SK-N-SH (cell line): ENCODE data around the gene STYXL1. TPM values are rescaled to one million over a fixed set of nuclear protein-coding genes. Genes with fewer than 3 reads are reported as not detected.
"Not testable (repeated sequence)": the region's sequence is repeated elsewhere in the genome, so short reads cannot be mapped to it uniquely, and the experiment has no call there.

ENCODE experiments used
- CTCF ChIA-PET: fragments of 300-600, 350-600 bp; formaldehyde crosslinking; extraction: SDS; loops from one replicate; lab custom pipeline; 2021; lab: Yijun Ruan, JAX
- POLR2A ChIA-PET: fragments of 350-600 bp; sonication (Branson Sonifier 250); formaldehyde crosslinking; extraction: SDS; loops from one replicate; lab custom pipeline; 2020; ENCODE audit warnings: antibody characterized with exemption, inconsistent platforms; lab: Yijun Ruan, JAX
- DNase-seq: peaks from one replicate; pipeline ENCODE4 v3.0.0; 2012
- H2AFZ ChIP-seq: fragments of 200-600 bp; sonication (generic); 2 replicates; pipeline ENCODE4 v1.8.1; 2016; ENCODE audit warnings: antibody characterized with exemption, mild to moderate bottlenecking, low read depth
- H3F3A ChIP-seq: fragments of 200-600 bp; sonication (generic); replicated peaks from 2 replicates; pipeline ENCODE3; 2016; ENCODE audit warnings: antibody characterized with exemption, mild to moderate bottlenecking; ENCODE audit not compliant: insufficient read depth
- H3K27ac ChIP-seq, 2 experiments: fragments of 200-500 bp in 1 of 2; fragments of 200-600 bp in 1 of 2; sonication (Bioruptor generic) in 1 of 2; sonication (generic), shearing (Covaris generic) in 1 of 2; 2 replicates each; pipeline versions ENCODE4 v1.5.1 to v1.6.1; 2014 to 2016; ENCODE audit warnings: low read depth in 2 of 2, inconsistent platforms in 1 of 2, low read length in 1 of 2, mild to moderate bottlenecking in 1 of 2, mixed read lengths in 1 of 2
- H3K27me3 ChIP-seq: fragments of 200-600 bp; sonication (generic), shearing (Covaris generic); 2 replicates; pipeline ENCODE4 v1.6.1; 2016; ENCODE audit warnings: mixed run types; ENCODE audit not compliant: insufficient read depth
- H3K36me3 ChIP-seq, 2 experiments: fragments of 200-500 bp in 1 of 2; fragments of 200-600 bp in 1 of 2; sonication (Bioruptor generic) in 1 of 2; sonication (generic) in 1 of 2; replicated peaks in 1 of 2; 2 replicates each; pipeline versions ENCODE3 to v1.5.1; 2014 to 2016; ENCODE audit warnings: low read length in 1 of 2, mild to moderate bottlenecking in 1 of 2; ENCODE audit not compliant: insufficient read depth in 2 of 2, control insufficient read depth in 1 of 2
- H3K4me1 ChIP-seq, 2 experiments: fragments of 200-500 bp in 1 of 2; fragments of 200-600 bp in 1 of 2; sonication (Bioruptor generic) in 1 of 2; sonication (generic), shearing (Covaris generic) in 1 of 2; 2 replicates each; pipeline versions ENCODE4 v1.5.1 to v1.6.1; 2014 to 2016; ENCODE audit warnings: low read depth in 1 of 2, low read length in 1 of 2, mixed run types in 1 of 2; ENCODE audit not compliant: insufficient read depth in 2 of 2, control insufficient read depth in 1 of 2
- H3K4me2 ChIP-seq: fragments of 200-600 bp; sonication (generic), shearing (Covaris generic); 2 replicates; pipeline ENCODE4 v1.6.1; 2017; ENCODE audit warnings: mixed run types
- H3K4me3 ChIP-seq, 2 experiments: fragments of 200-500 bp in 1 of 2; fragments of 200-600 bp in 1 of 2; sonication (Bioruptor generic) in 1 of 2; sonication (generic), shearing (Covaris generic) in 1 of 2; 2 replicates each; pipeline versions ENCODE4 v1.5.1 to v1.8.1; 2014 to 2016; ENCODE audit warnings: low read depth in 2 of 2, inconsistent platforms in 1 of 2, low read length in 1 of 2, mild to moderate bottlenecking in 1 of 2, mixed read lengths in 1 of 2, moderate library complexity in 1 of 2
- H3K79me2 ChIP-seq: fragments of 200-600 bp; sonication (generic); 2 replicates; pipeline ENCODE4 v1.8.1; 2017; ENCODE audit warnings: mild to moderate bottlenecking; ENCODE audit not compliant: insufficient read depth
- H3K9ac ChIP-seq: fragments of 200-600 bp; sonication (generic); 2 replicates; pipeline ENCODE4 v1.6.1; 2017; ENCODE audit warnings: mixed run types
- H3K9me2 ChIP-seq: fragments of 200-600 bp; sonication (generic); 2 replicates; pipeline ENCODE4 v1.6.1; 2017; ENCODE audit warnings: mixed run types
- H3K9me3 ChIP-seq: fragments of 200-600 bp; sonication (generic); 2 replicates; pipeline ENCODE4 v1.6.1; 2017; ENCODE audit warnings: mixed run types, mild to moderate bottlenecking, moderate library complexity
- H4K20me1 ChIP-seq: fragments of 200-600 bp; sonication (generic); 2 replicates; pipeline ENCODE4 v1.6.1; 2017; ENCODE audit warnings: mild to moderate bottlenecking, mixed run types; ENCODE audit not compliant: insufficient read depth
- CHD2 ChIP-seq: fragments of 150-350 bp; IDR thresholded peaks from 2 replicates; pipeline ENCODE4 v1.6.1; 2018; ENCODE audit warnings: low read length; ENCODE audit not compliant: partially characterized antibody
- EP300 ChIP-seq, 2 experiments: IDR thresholded peaks; 2 replicates each; pipeline versions ENCODE4 v1.4.0 to v1.6.1; 2012; ENCODE audit warnings: borderline replicate concordance in 1 of 2, low read depth in 1 of 2, low read length in 1 of 2
- FOSL2 ChIP-seq: IDR thresholded peaks from 2 replicates; pipeline ENCODE4 v1.4.0; 2012; ENCODE audit warnings: low read depth, mild to moderate bottlenecking, moderate library complexity, borderline replicate concordance
- FOXJ3 ChIP-seq: sonication (generic); formaldehyde crosslinking; IDR thresholded peaks from 2 replicates; pipeline ENCODE4 v1.5.1; 2020; ENCODE audit warnings: mild to moderate bottlenecking, missing genetic modification reagents
- GABPA ChIP-seq: IDR thresholded peaks from 2 replicates; pipeline ENCODE4 v1.4.0; 2012; ENCODE audit warnings: low read depth, mild to moderate bottlenecking
- MXI1 ChIP-seq: IDR thresholded peaks from 2 replicates; pipeline ENCODE4 v1.6.1; 2012; ENCODE audit warnings: mild to moderate bottlenecking, low read depth, low read length, improper control_type of control experiment
- NFIC ChIP-seq: IDR thresholded peaks from 2 replicates; pipeline ENCODE4 v1.4.0; 2012; ENCODE audit warnings: borderline replicate concordance
- POLR2AphosphoS5 ChIP-seq: IDR thresholded peaks from 2 replicates; pipeline ENCODE4 v1.6.1; 2012; ENCODE audit warnings: low read depth, low read length
- TCF12 ChIP-seq: IDR thresholded peaks from 2 replicates; pipeline ENCODE4 v1.4.0; 2012
- WGBS: methylation state at CpG from one replicate; pipeline ENCODE4 v1.1.6; 2017; ENCODE audit warnings: low lambda C conversion rate; 5-methylcytosine and 5-hydroxymethylcytosine counted together
- polyA plus RNA-seq, 3 experiments: library from polyadenylated mRNA; depleted of rRNA; stranded (reverse); fragments of >200 nt; gene quantifications; 2 replicates each; pipeline ENCODE4 v1.2.3, GENCODE V29; 2012
- TF ChIP-seq, protein P1 (sequence below): IDR thresholded peaks from 2 replicates; pipeline ENCODE4; 2012

STYXL1 gene
- polyA plus RNA-seq, 1 of the 3 experiments (the other 2 are of a cell fraction): 86.6 TPM

DNA sequence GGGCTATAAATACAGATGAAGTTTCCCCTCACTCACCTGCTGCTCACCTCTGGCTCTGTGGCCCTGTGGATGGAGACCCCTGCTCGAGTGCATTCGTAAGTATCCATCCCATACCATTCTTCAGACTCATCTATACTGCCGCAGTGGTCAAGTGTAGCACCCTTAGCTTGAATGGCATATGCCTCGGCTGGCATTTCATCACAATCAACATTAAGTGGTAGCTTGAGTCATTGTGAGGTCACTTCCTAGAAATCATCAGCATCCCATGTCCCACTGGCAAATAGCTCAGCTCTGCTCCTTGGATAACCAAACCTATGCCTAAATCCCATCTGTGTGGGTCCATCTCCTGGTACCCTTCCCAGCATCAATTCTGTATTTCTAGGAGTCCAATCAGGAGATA lies 38.3 kb upstream of the STYXL1 start:
- WGBS: 78% methylated on average over 4 of the region's 4 CpGs
- no peak overlapping the region for H3K4me2 ChIP-seq
- POLR2A ChIA-PET: interaction anchor here (0.6 kb wide), 1 partner anchor 425 kb away, joined by 3 read pairs; no protein-coding TSS in a partner anchor

DNA sequence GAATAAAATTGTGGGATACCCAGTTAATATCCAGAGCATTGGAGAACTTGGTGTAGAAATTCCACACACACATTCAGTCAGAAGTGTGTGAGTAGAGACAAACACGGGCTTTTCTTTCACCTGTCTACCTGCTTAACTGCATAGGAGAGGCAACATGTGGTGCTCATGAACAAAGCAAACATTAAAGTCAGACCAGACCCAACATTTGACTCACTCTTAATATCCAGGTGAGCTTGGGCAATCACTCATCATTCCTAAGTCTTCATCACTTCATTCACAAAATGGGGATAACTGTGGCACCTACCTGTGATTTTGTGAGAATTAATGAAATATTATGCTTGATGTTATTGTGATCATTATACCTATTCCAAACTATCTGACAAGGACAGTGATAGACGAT lies 36.3 kb upstream of the STYXL1 start:
- 65% methylated on average over 2 of the region's 2 CpGs for WGBS
- CTCF ChIA-PET, H3K9ac ChIP-seq, H4K20me1 ChIP-seq, H3K27ac ChIP-seq, H3K36me3 ChIP-seq, DNase-seq, H3K4me2 ChIP-seq, H3K9me3 ChIP-seq, H3K9me2 ChIP-seq, H3K27me3 ChIP-seq, POLR2A ChIA-PET, H3K4me3 ChIP-seq, H2AFZ ChIP-seq, H3K79me2 ChIP-seq: not testable (repeated sequence)
- H3K4me1 ChIP-seq: peaks cover 0 to 21% of the 10 kb centered on the region in 2 experiments; a peak in 2 of 4 replicates
- peaks cover 24% of the 10 kb centered on the region for H3F3A ChIP-seq

More for the DNA sequence above, 38.3 kb upstream of the STYXL1 start:
- H3K4me3 ChIP-seq: no peak overlapping the region
- DNase-seq: no peak
- TF ChIP-seq, protein P1, sequence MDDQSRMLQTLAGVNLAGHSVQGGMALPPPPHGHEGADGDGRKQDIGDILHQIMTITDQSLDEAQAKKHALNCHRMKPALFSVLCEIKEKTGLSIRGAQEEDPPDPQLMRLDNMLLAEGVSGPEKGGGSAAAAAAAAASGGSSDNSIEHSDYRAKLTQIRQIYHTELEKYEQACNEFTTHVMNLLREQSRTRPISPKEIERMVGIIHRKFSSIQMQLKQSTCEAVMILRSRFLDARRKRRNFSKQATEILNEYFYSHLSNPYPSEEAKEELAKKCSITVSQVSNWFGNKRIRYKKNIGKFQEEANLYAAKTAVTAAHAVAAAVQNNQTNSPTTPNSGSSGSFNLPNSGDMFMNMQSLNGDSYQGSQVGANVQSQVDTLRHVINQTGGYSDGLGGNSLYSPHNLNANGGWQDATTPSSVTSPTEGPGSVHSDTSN: peak; percentile 62
- TF ChIP-seq EP300 (IDR thresholded peaks at IDR 0.05; ENCODE audit: borderline replicate concordance in 1 of 2, low read depth in 1 of 2, low read length in 1 of 2) (no peak), FOSL2 (peak; percentile 22; the same call in 1 of the 2 replicates), POLR2AphosphoS5 (no peak), GABPA (no peak), NFIC (no peak)
- no peaks in the 10 kb centered on the region for H3K36me3 ChIP-seq
- peaks cover 0 to 21% of the 10 kb centered on the region in 2 experiments; a peak in 2 of 4 replicates for H3K4me1 ChIP-seq
- no peak overlapping the region for H3K27ac ChIP-seq
- CTCF ChIA-PET: interaction anchor here (0.6 kb wide), 1 partner anchor 128 kb away, joined by 4 read pairs; no protein-coding TSS in a partner anchor
- no peaks in the 10 kb centered on the region for H3K9me2 ChIP-seq
- no peak overlapping the region for H2AFZ ChIP-seq
- peaks cover 24% of the 10 kb centered on the region for H3F3A ChIP-seq
- H3K9ac ChIP-seq: no peak overlapping the region
- no peaks in the 10 kb centered on the region for H3K9me3 ChIP-seq
- no peaks in the 10 kb centered on the region for H3K79me2 ChIP-seq
- no peaks in the 10 kb centered on the region for H3K27me3 ChIP-seq
- H4K20me1 ChIP-seq: no peaks in the 10 kb centered on the region

DNA sequence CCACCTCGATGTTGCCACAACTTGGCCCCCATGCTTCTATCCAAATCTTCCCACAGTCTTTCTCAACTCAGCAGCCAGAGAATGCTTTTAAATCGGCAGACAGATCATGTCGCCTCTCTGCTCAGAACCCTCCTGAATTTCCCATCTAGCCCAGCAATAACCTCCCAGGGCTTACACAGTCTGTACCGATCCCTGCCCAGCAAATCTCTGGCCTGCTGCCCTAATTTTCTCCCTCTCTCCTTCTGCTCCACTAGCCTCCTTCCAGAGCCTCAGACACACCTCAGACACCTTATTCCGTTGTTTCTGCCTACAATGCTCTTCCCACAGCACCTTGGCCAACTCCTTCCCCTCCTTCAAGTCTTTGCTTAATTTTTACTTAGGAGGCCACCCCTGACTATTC lies 32.4 kb upstream of the STYXL1 start:
- 81% methylated on average over 5 of the region's 5 CpGs for whole genome bisulfite sequencing
- DNase-seq: no peak
- Histone ChIP-seq H3K79me2 (no peaks in the 10 kb centered on the region), H3K36me3 (no peaks in the 10 kb centered on the region), H3K9me3 (no peaks in the 10 kb centered on the region), H3K4me3 (no peak overlapping the region), H2AFZ (no peak overlapping the region), H3K27me3 (no peaks in the 10 kb centered on the region), H3K9me2 (no peaks in the 10 kb centered on the region), H3K4me1 (peaks cover 0 to 6% of the 10 kb centered on the region in 2 experiments; a peak in 1 of 4 replicates), H3F3A (peaks cover 20% of the 10 kb centered on the region), H3K4me2 (no peak overlapping the region), H3K27ac (no peak overlapping the region), H3K9ac (no peak overlapping the region), H4K20me1 (no peaks in the 10 kb centered on the region)
- TF ChIP-seq CHD2 (no peak), FOXJ3 (no peak), MXI1 (no peak), TCF12 (no peak)
- CTCF ChIA-PET: no interaction called here
- POLR2A ChIA-PET: no interaction called here
